ENCODE data around the gene PHPT1. TPM values are rescaled to one million over a fixed set of nuclear protein-coding genes. Genes with fewer than 3 reads are reported as not detected.
A peak's percentile ranks its signal among the peaks of the same experiment; 100 is the strongest.
"Not testable (repeated sequence)": the region's sequence is repeated elsewhere in the genome, so short reads cannot be mapped to it uniquely, and the experiment has no call there.

Gene PHPT1
- total RNA-seq, 1 donor from 2014 or later = 168 TPM

GRCh38 chr9:136843801-136844740 lies 5.1 kb upstream of the PHPT1 start:
- H3K4me3 Mint-ChIP-seq (ENCODE audit: low read depth); H3K9me3 Mint-ChIP-seq (ENCODE audit: low read depth); H3K27me3 Mint-ChIP-seq; DNase-seq (ENCODE audit: low spot score, unreplicated experiment); H3K36me3 Mint-ChIP-seq (ENCODE audit: insufficient read depth): not testable (repeated sequence)
- TF ChIP-seq CTCF (IDR thresholded peaks at IDR 0.05; ENCODE audit: unreplicated experiment) = peak; percentile 60
- Mint-ChIP-seq H3K27ac (peak overlapping the region; percentile 29), H3K4me1 (ENCODE audit: low read depth) (peaks cover 12% of the 10 kb centered on the region)

- Mint-ChIP-seq H3K4me3 (ENCODE audit: low read depth) (no peak overlapping the region), H3K27me3 (peaks cover 6% of the 10 kb centered on the region), H3K36me3 (ENCODE audit: insufficient read depth) (peaks cover 5% of the 10 kb centered on the region), H3K27ac (no peak overlapping the region), H3K4me1 (ENCODE audit: low read depth) (peaks cover 14% of the 10 kb centered on the region), H3K9me3 (ENCODE audit: low read depth) (no peaks in the 10 kb centered on the region)
- DNase-seq (ENCODE audit: low spot score, unreplicated experiment) = no peak
- TF ChIP-seq CTCF (IDR thresholded peaks at IDR 0.05; ENCODE audit: unreplicated experiment) = no peak
Observed at GRCh38 chr9:136844761-136845464, 4.3 kb upstream of the PHPT1 start.

GRCh38 chr9:136845465-136846260 lies 3.5 kb upstream of the PHPT1 start:
- TF ChIP-seq CTCF (IDR thresholded peaks at IDR 0.05; ENCODE audit: unreplicated experiment) = no peak
- H3K27me3 Mint-ChIP-seq = peaks cover 6% of the 10 kb centered on the region
- H3K9me3 Mint-ChIP-seq (ENCODE audit: low read depth) = no peaks in the 10 kb centered on the region
- H3K4me1 Mint-ChIP-seq (ENCODE audit: low read depth) = peaks cover 11% of the 10 kb centered on the region
- DNase-seq (ENCODE audit: low spot score, unreplicated experiment) = no peak
- no peak overlapping the region for H3K27ac Mint-ChIP-seq
- peaks cover 2% of the 10 kb centered on the region for H3K36me3 Mint-ChIP-seq (ENCODE audit: insufficient read depth)
- H3K4me3 Mint-ChIP-seq (ENCODE audit: low read depth) = no peak overlapping the region

- no peak for DNase-seq (ENCODE audit: low spot score, unreplicated experiment)
- H3K27me3 Mint-ChIP-seq = peaks cover 6% of the 10 kb centered on the region
- peaks cover 2% of the 10 kb centered on the region for H3K36me3 Mint-ChIP-seq (ENCODE audit: insufficient read depth)
- peak overlapping the region; percentile 59 for H3K27ac Mint-ChIP-seq
- H3K9me3 Mint-ChIP-seq (ENCODE audit: low read depth) = no peaks in the 10 kb centered on the region
- H3K4me3 Mint-ChIP-seq (ENCODE audit: low read depth) = no peak overlapping the region
- peaks cover 5% of the 10 kb centered on the region for H3K4me1 Mint-ChIP-seq (ENCODE audit: low read depth)
- TF ChIP-seq CTCF (IDR thresholded peaks at IDR 0.05; ENCODE audit: unreplicated experiment) = no peak
Observed at GRCh38 chr9:136846376-136847087, 2.7 kb upstream of the PHPT1 start.
